GM12891 (cell line): ENCODE results near the gene LGALS14.

Source experiments
- POLR2A ChIP-seq: IDR thresholded peaks from 2 replicates; pipeline ENCODE4 v1.6.1; 2011; ENCODE audit warnings: low read depth, low read length, control low read depth
- POLR2AphosphoS5 ChIP-seq: IDR thresholded peaks from 2 replicates; pipeline ENCODE4 v1.6.1; 2011; ENCODE audit warnings: low read depth, low read length, control low read depth
- POU2F2 ChIP-seq: IDR thresholded peaks from 2 replicates; pipeline ENCODE4 v1.6.1; 2011; ENCODE audit warnings: low read depth, mild to moderate bottlenecking, control low read depth, low read length, moderate library complexity
- SPI1 ChIP-seq: IDR thresholded peaks from 2 replicates; pipeline ENCODE4 v1.6.1; 2011; ENCODE audit warnings: low read depth, low read length, control low read depth
- TAF1 ChIP-seq: IDR thresholded peaks from 2 replicates; pipeline ENCODE4 v1.6.1; 2011; ENCODE audit warnings: low read depth, low read length, control low read depth

DNA sequence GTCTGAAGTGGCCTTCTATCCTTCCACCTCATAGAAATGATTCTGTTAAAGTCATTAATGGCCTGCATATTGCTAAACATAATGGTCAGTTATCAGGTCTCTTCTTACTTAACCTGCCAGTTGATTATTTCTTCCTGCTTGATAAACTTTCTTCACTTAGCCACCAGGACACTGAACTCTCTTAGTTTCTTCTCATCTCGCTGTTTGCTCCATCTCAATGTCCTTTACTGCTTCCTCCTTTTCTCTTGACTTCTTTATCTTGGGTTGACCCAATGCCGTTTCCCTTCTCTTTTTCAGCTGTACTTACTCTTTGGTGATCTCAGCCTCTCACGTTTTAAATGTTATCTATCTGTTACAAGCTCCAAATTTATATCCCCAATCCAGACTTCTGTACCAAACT, 50.7 kb downstream of the LGALS14 start:
- TF ChIP-seq POLR2A (no peak), TAF1 (no peak), POLR2AphosphoS5 (no peak), POU2F2 (no peak), SPI1 (no peak)
